ENCODE measurements around the gene MYRIP.

GRCh38 chr3:40191850-40192448 is 382.5 kb downstream of the MYRIP start:
- peak; percentile 74 for TF ChIP-seq CTCF (IDR thresholded peaks at IDR 0.05; ENCODE audit: insufficient read depth, low read length, poor library complexity, severe bottlenecking)
- no peak for TF ChIP-seq EZH2phosphoT487 (conservative IDR thresholded peaks at IDR 0.05; ENCODE audit: low read length)

All from SU-DHL-6 (cell line).